ENCODE data around the gene PRKN.

PRKN gene

DNA sequence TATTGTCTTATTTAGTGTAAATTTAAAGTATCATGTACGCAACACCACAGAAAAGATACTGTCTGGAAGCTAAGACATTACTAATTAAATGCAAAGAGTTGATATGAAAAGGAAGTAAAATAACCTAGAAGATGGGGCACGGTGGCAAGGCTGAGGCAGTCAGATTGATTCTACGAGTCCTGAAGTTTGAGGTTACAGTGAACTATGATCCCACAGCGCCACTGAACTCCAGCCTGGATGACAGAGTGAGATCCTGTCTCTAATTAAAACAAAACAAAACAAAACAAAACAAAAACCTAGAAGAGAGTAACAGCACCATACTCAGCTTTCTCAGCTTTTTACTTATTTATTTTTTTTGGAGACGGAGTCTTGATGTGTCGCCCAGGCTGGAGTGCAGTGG lies 199.0 kb downstream of the PRKN start:
- DNase-seq = no peak

GRCh38 chr6:162526960-162527359 lies 200.6 kb downstream of the PRKN start:
- no peak for DNase-seq

DNA sequence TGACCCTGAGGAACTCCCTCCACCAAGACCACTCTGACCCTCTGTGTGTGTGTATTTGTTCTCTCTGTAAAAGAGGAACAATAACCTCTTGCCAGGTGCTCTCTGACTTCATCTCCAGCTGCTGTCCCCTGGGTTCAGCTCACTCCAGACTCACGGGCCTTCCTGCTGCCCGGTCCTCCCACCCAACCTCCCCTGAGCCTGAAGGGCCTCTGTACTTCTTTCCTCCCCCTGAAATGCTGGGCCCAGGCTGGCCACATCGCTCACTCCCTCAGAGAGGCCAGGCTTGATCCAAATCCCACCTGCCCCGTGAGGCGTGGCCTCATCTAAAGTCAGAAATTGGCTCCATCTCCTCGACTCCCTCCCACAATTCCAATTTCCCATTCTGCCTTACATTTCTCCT lies 202.4 kb downstream of the PRKN start:
- DNase-seq = no peak

DNA sequence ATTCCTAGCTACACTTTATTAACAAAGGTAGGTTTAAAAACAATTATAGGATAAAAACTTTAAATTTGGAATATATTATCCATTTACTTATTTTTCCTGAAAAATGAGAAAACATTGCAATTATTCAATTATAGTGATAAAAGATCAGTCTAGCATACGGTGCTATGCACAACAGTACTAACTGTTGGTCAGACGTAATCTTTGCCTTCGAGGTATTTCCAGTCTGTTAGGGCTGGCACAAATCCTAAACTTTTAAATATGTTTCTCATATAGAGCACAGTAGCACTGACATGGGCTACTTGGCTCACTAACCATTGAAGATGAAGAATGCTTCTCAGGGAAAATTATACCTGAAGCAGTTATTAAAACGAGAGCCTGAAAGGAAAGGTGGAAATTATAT lies 214.8 kb downstream of the PRKN start:
- DNase-seq = no peak

DNA sequence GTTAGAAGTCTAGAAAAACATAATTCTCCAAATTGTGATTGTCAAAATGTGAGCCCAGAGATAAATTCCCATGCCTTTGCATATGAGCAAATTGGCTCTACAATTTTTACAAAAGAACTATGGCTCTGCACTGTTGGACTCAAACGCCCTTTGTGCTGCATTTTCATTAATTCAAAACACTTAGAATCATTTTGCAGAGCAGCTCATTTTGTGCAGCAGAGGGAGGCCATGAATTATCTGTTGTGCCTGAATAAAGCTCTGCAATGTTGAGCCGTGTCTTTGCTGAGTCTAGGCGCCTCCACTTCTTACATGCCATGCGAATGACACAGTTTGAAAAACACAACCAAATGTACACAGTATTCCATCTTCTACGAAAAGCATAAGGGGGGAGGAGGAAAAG lies 230.2 kb downstream of the PRKN start:
- DNase-seq = no peak

- DNase-seq = no peak
These were observed 233.6 kb downstream of the PRKN start for GRCh38 chr6:162493917-162494316.

DNA sequence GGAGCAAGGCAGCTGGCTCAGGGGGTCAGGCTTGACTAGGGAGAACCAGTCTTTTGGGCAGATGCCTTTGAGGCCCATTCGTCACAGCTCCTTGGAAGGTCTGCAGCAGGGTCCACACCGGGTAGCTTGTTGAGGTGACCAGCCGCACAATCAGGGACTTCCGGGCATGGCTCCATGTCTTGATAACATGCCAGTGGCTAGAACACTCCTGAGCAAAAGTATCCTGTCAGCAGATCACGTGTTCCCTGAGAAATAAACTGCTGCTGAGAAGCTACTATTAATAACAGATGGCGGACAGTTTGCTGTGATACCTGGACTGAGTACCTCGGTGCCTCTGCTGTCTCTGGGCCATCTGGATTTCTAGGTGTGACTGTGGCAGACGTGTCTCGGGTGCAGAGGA lies 235.9 kb downstream of the PRKN start:
- no peak for DNase-seq

DNA sequence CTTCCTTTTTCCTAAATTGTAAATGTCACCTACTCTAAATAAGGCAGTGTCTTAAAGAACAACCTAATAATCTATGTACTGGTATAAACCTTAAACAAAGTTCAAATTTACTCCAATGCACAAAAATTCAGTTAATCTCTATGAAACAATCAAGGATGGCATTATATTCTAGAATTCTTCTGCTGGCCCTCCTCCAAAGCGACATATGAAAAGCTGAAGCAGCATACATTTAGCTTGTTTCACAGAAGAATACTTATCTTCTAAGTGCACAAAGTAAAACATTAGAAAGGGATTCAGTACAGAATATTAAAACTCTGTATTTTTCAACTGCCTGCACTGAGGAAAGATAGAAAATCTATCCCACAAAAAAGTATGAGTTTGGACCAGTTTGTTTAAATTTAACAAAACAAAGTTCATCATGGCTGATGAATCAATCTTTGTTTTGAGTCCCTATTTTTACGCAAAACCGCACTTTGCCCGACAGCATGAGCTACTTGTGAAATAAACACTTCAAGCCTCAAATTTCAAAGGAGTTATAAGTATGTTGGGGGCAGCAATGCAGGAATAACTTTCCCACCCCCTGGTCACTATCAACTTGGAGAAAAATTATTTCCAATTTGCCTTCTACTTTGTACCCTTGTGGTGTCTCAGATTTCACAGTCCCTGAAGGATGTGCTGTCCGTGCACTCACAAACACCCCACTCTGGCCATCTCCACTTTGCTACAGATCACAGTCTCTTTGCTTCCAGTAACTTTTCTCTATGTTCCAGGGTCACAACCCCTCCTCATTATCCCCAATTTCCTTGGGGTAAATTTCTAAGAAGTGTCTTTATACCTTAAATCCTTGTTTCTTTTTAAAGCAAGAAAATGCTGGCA lies 238.2 kb downstream of the PRKN start:
- no peak for DNase-seq

- DNase-seq = no peak
These were observed 239.1 kb downstream of the PRKN start for GRCh38 chr6:162488444-162488843.

- no peak for DNase-seq
These were observed 242.1 kb downstream of the PRKN start for GRCh38 chr6:162485464-162485863.

DNA sequence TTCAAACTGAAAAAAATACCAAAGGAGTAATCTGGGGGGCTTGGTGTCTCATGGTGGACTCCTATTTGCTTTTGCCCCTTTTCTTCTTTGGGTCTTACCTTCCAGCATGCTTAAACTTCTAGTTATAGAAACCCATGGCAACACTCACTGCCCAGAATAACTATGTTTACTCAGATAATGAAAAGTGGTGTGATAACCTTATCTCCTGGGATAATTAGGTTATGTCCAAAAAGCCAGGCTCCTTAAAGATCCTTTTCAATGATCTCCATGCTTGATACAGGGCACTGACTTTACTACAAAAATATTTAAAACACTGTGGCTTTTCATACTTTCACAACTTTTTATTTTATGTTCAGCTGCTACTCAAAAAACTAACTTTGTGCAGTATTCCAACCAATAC lies 245.6 kb downstream of the PRKN start:
- no peak for DNase-seq

- DNase-seq = no peak
These were observed 246.2 kb downstream of the PRKN start for GRCh38 chr6:162481320-162481719.

GRCh38 chr6:162478192-162478671 lies 249.3 kb downstream of the PRKN start:
- no peak for DNase-seq

GRCh38 chr6:162474722-162475121 lies 252.8 kb downstream of the PRKN start:
- no peak for DNase-seq

DNA sequence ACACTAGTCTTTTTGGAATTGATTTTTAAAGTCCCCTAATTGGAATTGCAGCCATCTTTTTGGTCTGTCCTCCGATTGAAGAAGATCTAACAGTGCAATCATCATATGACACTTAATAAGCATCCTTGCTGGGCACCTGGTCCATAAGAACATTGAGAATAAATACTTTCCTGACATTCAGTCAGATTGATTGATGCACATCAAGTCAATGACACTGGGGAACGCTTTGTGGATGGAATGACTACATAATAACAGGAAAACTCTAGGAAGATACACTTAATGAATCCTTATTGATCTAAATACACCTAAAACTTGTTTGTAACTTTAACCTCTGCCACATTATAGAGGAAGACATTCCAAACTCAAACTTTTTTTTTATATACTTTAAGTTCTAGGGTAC lies 255.7 kb downstream of the PRKN start:
- DNase-seq = no peak

DNA sequence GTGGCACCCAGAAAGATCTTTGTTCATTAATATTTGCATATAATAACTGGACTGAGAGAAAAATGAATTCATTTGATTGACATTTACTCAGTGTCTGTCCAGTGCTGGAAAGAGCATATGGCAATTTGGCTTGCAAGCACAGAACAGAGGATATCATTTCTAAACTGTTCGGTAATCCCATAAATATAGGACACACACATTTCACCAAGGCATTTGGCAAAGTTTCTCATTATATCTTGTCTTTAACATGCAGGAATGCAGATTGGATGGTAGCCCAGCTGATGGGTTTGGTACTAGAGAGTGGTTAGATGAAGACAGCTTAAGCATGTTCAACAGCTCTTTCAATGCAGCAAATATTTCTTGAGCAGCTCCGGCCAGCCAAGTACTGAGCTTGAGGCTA lies 259.2 kb downstream of the PRKN start:
- no peak for DNase-seq

DNA sequence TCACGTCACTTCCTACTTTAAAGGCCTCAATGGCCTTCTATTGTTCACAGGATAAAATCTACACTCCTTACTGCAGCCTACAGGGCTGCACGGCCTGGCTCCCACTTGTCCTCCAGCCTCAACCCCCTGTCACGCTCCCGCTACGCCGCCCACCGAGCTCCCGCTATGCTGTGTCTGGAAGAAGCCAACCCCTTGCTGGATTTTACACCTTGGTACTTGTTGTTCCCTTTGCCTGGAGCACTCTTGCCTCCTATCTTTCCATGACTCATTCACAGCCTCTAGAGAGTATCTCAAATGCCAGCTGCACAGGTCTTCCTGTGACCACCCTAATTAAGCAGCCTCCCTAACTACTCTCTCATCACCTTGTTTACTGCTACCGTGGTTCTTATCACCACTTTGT lies 259.9 kb downstream of the PRKN start:
- no peak for DNase-seq

- no peak for DNase-seq
These were observed 264.0 kb downstream of the PRKN start for GRCh38 chr6:162463576-162463975.

DNA sequence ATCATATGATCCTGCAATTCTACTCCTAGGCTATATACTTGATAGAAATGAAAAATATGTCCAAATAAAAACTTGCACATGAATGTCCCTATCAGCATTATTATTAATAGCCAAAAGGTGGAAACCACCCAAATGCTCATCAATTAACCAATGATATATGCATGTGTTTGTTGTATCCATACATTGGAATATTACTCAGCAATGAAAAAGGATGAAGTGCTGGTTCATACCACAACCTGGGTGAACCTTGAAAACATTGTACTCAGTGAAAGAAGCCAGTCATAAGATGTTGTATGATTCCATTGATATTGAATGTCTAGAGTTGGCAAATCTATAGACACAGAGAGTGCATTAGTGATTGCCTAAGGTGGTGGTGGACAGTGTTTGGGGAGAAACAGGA lies 267.6 kb downstream of the PRKN start:
- no peak for DNase-seq

DNA sequence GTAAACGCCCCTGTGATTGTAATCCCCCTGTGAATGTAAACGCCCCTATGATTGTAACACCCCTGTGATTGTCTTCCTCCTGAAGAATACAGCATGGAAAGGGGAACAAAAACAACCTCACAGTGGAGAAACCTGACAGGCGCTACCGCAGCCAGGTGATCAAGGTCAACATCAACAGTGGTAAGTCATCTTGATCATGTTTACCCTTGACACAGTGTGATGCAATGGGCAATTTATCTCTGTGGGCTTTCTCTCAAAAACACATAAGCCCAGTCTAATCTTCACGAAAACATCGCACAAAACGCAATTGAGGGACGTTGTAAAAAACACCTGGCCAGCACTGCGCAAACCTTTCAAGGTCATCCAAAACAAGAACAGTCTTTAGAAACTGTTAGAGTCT lies 277.2 kb downstream of the PRKN start:
- no peak for DNase-seq

DNA sequence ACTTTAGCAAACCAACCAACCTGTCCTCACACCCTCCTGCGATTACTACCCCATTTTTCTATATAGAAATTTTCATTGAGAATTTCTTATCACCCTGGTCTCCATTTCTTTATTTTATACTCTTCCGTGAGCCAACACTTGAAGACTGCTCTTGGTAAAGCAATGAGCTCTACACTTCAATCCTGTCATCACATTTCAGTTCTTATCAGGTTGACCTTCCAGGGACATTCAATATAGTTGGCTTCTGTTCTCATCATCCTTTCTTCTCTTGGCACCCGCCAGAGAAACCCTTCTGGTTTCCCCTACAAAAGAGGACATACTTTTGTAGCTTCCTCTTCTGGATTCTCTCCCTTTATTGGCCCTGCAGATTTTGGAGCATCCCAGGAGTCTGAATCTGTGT lies 279.3 kb downstream of the PRKN start:
- DNase-seq = no peak

GRCh38 chr6:162443101-162443500 lies 284.5 kb downstream of the PRKN start:
- DNase-seq = no peak

GRCh38 chr6:162442687-162443086 lies 284.9 kb downstream of the PRKN start:
- no peak for DNase-seq

DNA sequence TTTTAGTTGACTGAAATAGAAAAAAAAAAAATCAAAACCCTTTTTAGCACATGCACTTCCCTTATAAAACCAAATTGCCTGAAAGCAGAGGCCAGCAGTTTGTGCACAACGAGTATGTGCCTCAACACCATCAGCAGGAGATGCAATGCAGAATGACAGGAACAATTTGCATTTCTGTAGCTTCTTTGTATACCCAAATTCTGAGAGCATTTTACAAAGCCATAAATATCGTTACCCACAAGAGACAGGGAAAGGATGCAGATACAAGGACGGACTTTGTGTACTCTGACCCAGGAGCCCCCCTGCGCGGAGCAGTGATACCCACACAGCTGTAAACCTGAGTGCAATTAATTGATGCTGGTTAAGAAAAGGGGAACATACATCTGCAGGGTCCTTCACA lies 285.6 kb downstream of the PRKN start:
- DNase-seq = no peak

DNA sequence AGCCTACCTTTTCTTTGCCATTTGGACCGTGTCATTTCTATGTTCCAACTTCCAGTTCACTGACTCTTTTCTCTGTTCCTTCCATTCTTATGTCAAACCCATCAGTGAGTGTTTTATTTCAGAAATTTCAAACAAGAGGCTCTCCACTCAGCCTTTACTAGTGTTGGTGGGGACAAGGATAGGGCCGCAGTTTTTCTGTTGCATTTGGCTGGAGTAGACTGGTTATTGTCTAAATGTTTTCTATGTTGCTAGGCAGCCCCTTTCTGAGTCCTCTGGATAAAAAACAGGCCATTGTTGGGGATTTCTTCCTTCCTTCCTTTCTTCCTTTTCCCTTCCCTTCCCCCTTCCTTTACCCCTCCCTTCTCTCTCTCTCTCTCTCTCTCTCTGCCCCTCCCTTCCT lies 288.6 kb downstream of the PRKN start:
- no peak for DNase-seq
